Neuronal stem cell (in vitro differentiated cells): ENCODE results near the gene FAM234B.

Experiments used
- DNase-seq: peaks from one replicate; pipeline ENCODE4 v3.0.0-alpha.2; 2013; ENCODE audit warnings: low spot score
- H2AFZ ChIP-seq: one replicate; pipeline ENCODE4 v1.6.1; 2013; ENCODE audit warnings: mild to moderate bottlenecking, low read length, inconsistent platforms
- H2AK5ac ChIP-seq: 2 replicates; pipeline ENCODE4 v1.6.1; 2013; ENCODE audit warnings: low read depth, mild to moderate bottlenecking, inconsistent platforms, low read length, moderate library complexity, mixed read lengths
- H2BK120ac ChIP-seq: 2 replicates; pipeline ENCODE4 v1.6.1; 2013; ENCODE audit warnings: low read depth, mild to moderate bottlenecking, inconsistent platforms, low read length, moderate library complexity, mixed read lengths
- H2BK12ac ChIP-seq: one replicate; pipeline ENCODE4 v1.6.1; 2013; ENCODE audit warnings: low read length, inconsistent platforms
- H2BK15ac ChIP-seq: 2 replicates; pipeline ENCODE4 v1.6.1; 2013; ENCODE audit warnings: mild to moderate bottlenecking, low read length, inconsistent platforms, mixed read lengths
- H2BK5ac ChIP-seq: one replicate; pipeline ENCODE4 v1.6.1; 2013; ENCODE audit warnings: inconsistent platforms, mild to moderate bottlenecking, low read length, moderate library complexity
- H3K14ac ChIP-seq: one replicate; pipeline ENCODE4 v1.6.1; 2013; ENCODE audit warnings: low read length, inconsistent platforms
- H3K18ac ChIP-seq: 2 replicates; pipeline ENCODE4 v1.6.1; 2013; ENCODE audit warnings: low read length, inconsistent platforms
- H3K23ac ChIP-seq: 2 replicates; pipeline ENCODE4 v1.6.1; 2013; ENCODE audit warnings: low read depth, mild to moderate bottlenecking, mixed read lengths, low read length, inconsistent platforms; ENCODE audit not compliant: poor library complexity
- H3K27ac ChIP-seq: replicated peaks from 3 replicates; pipeline ENCODE4 v1.5.1; 2013; ENCODE audit warnings: low read length, inconsistent platforms
- H3K27me3 ChIP-seq, 3 experiments: 2 replicates each; pipeline ENCODE4 v1.6.1; 2013; ENCODE audit warnings: low read length in 3 of 3, mild to moderate bottlenecking in 2 of 3, inconsistent platforms in 1 of 3, low read depth in 1 of 3, mixed read lengths in 1 of 3, moderate library complexity in 1 of 3; ENCODE audit not compliant: control insufficient read depth in 3 of 3, insufficient read depth in 3 of 3
- H3K36me3 ChIP-seq, 2 donors: replicated peaks in 1 of 2; 2 replicates each; pipeline ENCODE4 v1.6.1; 2013; ENCODE audit warnings: low read length in 2 of 2; ENCODE audit not compliant: control insufficient read depth in 2 of 2, insufficient read depth in 2 of 2
- H3K4ac ChIP-seq: 2 replicates; pipeline ENCODE4 v1.6.1; 2013; ENCODE audit warnings: inconsistent platforms, mild to moderate bottlenecking, low read length, moderate library complexity
- H3K4me1 ChIP-seq, 2 donors: 1 replicate in 1 of 2; 2 replicates in 1 of 2; pipeline ENCODE4 v1.6.1; 2013; ENCODE audit warnings: low read length in 2 of 2, low read depth in 1 of 2; ENCODE audit not compliant: control insufficient read depth in 2 of 2, insufficient read depth in 1 of 2
- H3K4me2 ChIP-seq: one replicate; pipeline ENCODE4 v1.6.1; 2013; ENCODE audit warnings: mild to moderate bottlenecking, low read length, inconsistent platforms; ENCODE audit not compliant: insufficient read depth, poor library complexity, severe bottlenecking
- H3K4me3 ChIP-seq, 2 donors: 2 replicates each; pipeline ENCODE4 v1.5.1; 2013; ENCODE audit warnings: low read length in 2 of 2, mild to moderate bottlenecking in 2 of 2, inconsistent platforms in 1 of 2, moderate library complexity in 1 of 2
- H3K79me1 ChIP-seq: one replicate; pipeline ENCODE4 v1.6.1; 2013; ENCODE audit warnings: low read depth, mild to moderate bottlenecking, inconsistent platforms, low read length, moderate library complexity
- H3K9ac ChIP-seq: one replicate; pipeline ENCODE4 v1.6.1; 2013; ENCODE audit warnings: mild to moderate bottlenecking, low read depth, low read length, inconsistent platforms; ENCODE audit not compliant: poor library complexity
- H3K9me3 ChIP-seq, 2 donors: replicated peaks in 1 of 2; 2 replicates each; pipeline versions ENCODE3 to v1.6.1; 2013; ENCODE audit warnings: low read length in 2 of 2, mild to moderate bottlenecking in 2 of 2, inconsistent platforms in 1 of 2, low read depth in 1 of 2, mixed read lengths in 1 of 2, moderate library complexity in 1 of 2; ENCODE audit not compliant: control insufficient read depth in 2 of 2, insufficient read depth in 1 of 2
- H4K8ac ChIP-seq: one replicate; pipeline ENCODE4 v1.6.1; 2013; ENCODE audit warnings: low read depth, mild to moderate bottlenecking, inconsistent platforms, low read length, moderate library complexity
- H4K91ac ChIP-seq: one replicate; pipeline ENCODE4 v1.6.1; 2013; ENCODE audit warnings: low read length, low read depth, mild to moderate bottlenecking, inconsistent platforms; ENCODE audit not compliant: poor library complexity
- WGBS, 2 donors: extraction: QIAGEN DNeasy Blood & Tissue Kit; methylation state at CpG; one replicate each; pipeline ENCODE4 v1.1.7; 2013; ENCODE audit warnings: missing lambda C conversion rate in 2 of 2, mixed read lengths in 1 of 2; ENCODE audit not compliant: insufficient read length in 2 of 2, insufficient replicate concordance in 1 of 2; ENCODE audit errors: extremely low coverage in 2 of 2; 5-methylcytosine and 5-hydroxymethylcytosine counted together

The FAM234B gene

DNA sequence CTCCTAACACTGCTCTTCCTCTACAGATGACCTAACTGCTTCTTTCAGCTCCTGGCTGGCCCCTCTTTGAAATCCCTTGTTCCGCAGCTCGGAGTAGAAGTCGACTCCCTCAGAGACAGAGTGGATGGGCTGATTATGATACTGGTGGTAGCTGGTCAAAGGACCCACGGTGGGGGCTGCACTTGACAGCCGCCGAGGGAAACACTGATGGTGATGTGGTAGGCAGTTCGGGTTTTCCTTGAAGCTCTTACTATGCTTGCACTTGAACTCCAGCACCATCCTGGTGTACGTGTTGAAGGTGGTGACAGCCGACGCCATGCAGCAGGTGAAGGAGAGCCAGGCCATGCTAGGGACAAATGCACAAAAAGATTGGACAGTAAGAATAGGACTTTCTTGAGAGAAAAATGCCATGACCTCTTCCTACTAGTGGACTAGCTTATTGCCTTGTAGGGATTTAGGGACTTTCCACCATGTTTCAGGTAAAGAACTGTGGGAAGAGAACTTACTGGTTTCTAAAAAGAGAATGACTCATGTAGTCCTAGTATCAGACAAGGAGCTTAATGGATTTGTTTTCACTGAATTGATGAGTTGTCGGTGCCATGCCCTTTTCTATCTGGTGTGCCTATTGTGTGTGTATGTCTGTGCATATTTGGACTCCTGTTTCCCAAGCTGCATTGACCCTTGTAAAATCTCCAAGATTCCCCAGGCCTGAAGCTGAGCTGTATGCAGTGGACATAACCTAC is 40.9 kb downstream of the FAM234B start:
- Histone ChIP-seq H3K18ac (no peak overlapping the region), H3K27me3 (no peaks in the 10 kb centered on the region), H4K8ac (no peak overlapping the region), H3K23ac (no peak overlapping the region), H3K36me3 (peaks cover 2 to 10% of the 10 kb centered on the region in 2 donors), H2BK120ac (no peak overlapping the region), H4K91ac (no peak overlapping the region), H3K4ac (no peak overlapping the region), H3K9me3 (peaks cover 0 to 13% of the 10 kb centered on the region in 2 donors), H2BK12ac (no peak overlapping the region), H2AK5ac (no peak overlapping the region), H2BK5ac (no peak overlapping the region), H3K27ac (no peak overlapping the region), H3K14ac (no peak overlapping the region), H3K79me1 (no peaks in the 10 kb centered on the region), H3K4me3 (no peak overlapping the region), H2AFZ (no peak overlapping the region), H3K4me2 (no peak overlapping the region), H2BK15ac (no peak overlapping the region), H3K4me1 (peaks cover 5 to 15% of the 10 kb centered on the region in 2 donors), H3K9ac (no peak overlapping the region)
- no peak for DNase-seq
- no CpG with 5 or more reads among the region's 11 CpGs for WGBS, 2 donors

DNA sequence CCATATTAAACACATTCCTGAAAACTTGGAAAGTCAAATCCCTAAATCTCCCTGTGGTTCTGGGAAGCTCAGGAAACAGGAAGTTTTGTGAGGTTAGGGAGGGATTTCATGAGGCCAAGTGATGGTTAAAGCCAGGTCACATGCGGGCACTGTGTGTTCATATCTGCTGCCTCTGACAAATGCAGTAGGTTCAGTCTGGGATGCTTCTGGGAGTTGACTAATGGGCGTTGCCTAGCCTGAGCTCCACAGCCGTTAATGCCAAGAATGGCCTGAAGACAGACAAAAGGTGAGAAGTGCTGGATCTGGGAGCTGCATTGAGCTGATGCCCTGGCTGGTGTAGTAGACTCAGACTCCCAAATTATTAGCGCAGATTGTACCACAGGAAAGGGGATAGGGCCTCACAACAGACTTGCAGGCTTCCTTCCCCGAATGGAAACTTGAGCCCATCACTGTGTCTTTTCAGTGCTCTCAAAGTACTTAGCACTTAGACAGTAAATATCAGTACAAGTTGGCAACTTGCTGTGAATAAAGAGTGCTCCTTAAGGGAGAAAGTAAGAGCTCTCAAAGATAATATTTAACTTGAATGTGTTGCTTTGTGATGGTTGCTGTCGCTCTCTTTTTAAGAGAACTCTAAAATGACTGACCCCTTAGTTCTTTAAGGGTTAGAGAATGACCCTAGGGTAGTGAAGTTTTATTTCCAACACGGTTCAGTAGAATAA is 41.9 kb downstream of the FAM234B start:
- no peak overlapping the region for H3K14ac ChIP-seq
- no peak overlapping the region for H4K8ac ChIP-seq
- no peak overlapping the region for H3K18ac ChIP-seq
- H2AK5ac ChIP-seq: no peak overlapping the region
- no peak overlapping the region for H3K9ac ChIP-seq
- no peak overlapping the region for H3K4ac ChIP-seq
- H2BK5ac ChIP-seq: no peak overlapping the region
- H3K27me3 ChIP-seq: no peaks in the 10 kb centered on the region
- H3K4me1 ChIP-seq: peaks cover 5 to 15% of the 10 kb centered on the region in 2 donors
- H2BK15ac ChIP-seq: no peak overlapping the region
- DNase-seq: no peak
- no peaks in the 10 kb centered on the region for H3K79me1 ChIP-seq
- H4K91ac ChIP-seq: no peak overlapping the region
- no peak overlapping the region for H2BK12ac ChIP-seq
- H3K9me3 ChIP-seq: peaks cover 2 to 7% of the 10 kb centered on the region in 2 donors
- WGBS, 2 donors: no CpG with 5 or more reads among the region's 7 CpGs
- no peak overlapping the region for H3K23ac ChIP-seq
- peaks cover 0 to 4% of the 10 kb centered on the region in 2 donors for H3K36me3 ChIP-seq
- H3K27ac ChIP-seq: no peak overlapping the region
- no peak overlapping the region for H2BK120ac ChIP-seq
- no peak overlapping the region for H3K4me3 ChIP-seq
- H3K4me2 ChIP-seq: no peak overlapping the region
- H2AFZ ChIP-seq: no peak overlapping the region

DNA sequence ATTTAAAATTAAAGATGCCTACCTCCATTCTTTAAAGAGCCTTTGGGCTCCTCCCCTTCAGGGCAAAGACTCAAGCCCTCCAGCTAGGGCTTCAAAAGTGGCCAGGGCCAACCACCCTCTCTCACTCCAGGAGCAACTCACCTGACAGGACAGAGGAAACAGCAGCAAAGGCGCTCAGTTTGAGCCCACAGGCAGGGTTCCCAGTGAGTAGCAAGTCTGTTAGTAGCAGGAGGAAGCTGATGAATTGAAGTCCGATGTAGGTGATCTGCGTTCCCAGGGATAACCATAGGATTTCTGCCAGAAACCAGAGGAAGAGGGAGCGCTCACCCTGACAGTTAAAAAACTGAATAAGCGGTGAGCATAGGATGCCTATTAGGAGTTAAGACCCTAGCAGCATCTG is 43.6 kb downstream of the FAM234B start:
- Histone ChIP-seq H2BK120ac (no peak overlapping the region), H4K8ac (no peak overlapping the region), H3K23ac (no peak overlapping the region), H3K27me3 (no peaks in the 10 kb centered on the region), H3K4ac (no peak overlapping the region), H3K27ac (no peak overlapping the region), H3K14ac (no peak overlapping the region), H3K9me3 (peaks cover 2 to 6% of the 10 kb centered on the region in 2 donors), H2BK12ac (no peak overlapping the region), H3K4me1 (peaks cover 5 to 15% of the 10 kb centered on the region in 2 donors), H3K4me2 (no peak overlapping the region), H2AK5ac (no peak overlapping the region), H3K4me3 (no peak overlapping the region), H2BK5ac (no peak overlapping the region), H3K9ac (no peak overlapping the region), H3K79me1 (no peaks in the 10 kb centered on the region), H3K18ac (no peak overlapping the region), H4K91ac (no peak overlapping the region), H3K36me3 (no peaks in the 10 kb centered on the region), H2BK15ac (no peak overlapping the region), H2AFZ (no peak overlapping the region)
- no peak for DNase-seq
- no CpG with 5 or more reads among the region's 5 CpGs for WGBS, 2 donors

DNA sequence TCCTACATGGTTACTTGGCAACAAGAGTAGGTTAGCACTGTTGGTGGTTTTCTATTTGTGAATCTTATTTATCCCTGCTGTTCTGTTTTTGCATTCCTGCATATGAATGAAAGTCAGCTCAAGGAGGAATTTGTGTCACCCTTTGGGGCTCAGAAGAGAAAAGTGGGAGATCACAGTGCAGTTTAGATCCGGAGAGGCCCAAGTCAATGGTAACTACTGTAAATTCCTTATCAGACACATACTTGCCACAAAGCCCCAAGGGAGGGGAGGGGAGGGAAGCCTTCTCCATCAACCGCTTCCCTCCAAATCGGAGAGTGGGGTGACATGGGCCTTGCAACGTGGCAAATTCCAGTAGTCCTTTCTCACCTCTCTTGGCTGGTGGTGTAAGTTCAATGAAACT is 44.3 kb downstream of the FAM234B start:
- Histone ChIP-seq H3K36me3 (no peaks in the 10 kb centered on the region), H4K91ac (no peak overlapping the region), H2BK12ac (no peak overlapping the region), H3K79me1 (no peaks in the 10 kb centered on the region), H3K14ac (no peak overlapping the region), H3K23ac (no peak overlapping the region), H3K9me3 (peaks cover 2 to 6% of the 10 kb centered on the region in 2 donors), H2BK120ac (no peak overlapping the region), H3K27me3 (no peaks in the 10 kb centered on the region), H3K4me2 (no peak overlapping the region), H2BK15ac (no peak overlapping the region), H3K4ac (no peak overlapping the region), H3K4me3 (no peak overlapping the region), H3K9ac (no peak overlapping the region), H4K8ac (no peak overlapping the region), H3K4me1 (peaks cover 5 to 20% of the 10 kb centered on the region in 2 donors), H2AFZ (no peak overlapping the region), H2BK5ac (no peak overlapping the region), H3K18ac (no peak overlapping the region), H3K27ac (no peak overlapping the region), H2AK5ac (no peak overlapping the region)
- DNase-seq: no peak
- no CpG with 5 or more reads among the region's 4 CpGs for WGBS, 2 donors
